Tibial nerve (tissue), 4 donors: ENCODE results near the gene DDX54. TPM values are rescaled to one million over a fixed set of nuclear protein-coding genes. Genes with fewer than 3 reads are reported as not detected.

Experiments
- DNase-seq, 2 donors: peaks; one replicate each; pipeline ENCODE4 v3.0.0-alpha.2; 2019; ENCODE audit warnings: low spot score in 2 of 2
- H3K27ac ChIP-seq, 4 donors: fragments of 200-600 bp; sonication (generic) in 3 of 4; one replicate each; pipeline ENCODE4 v1.5.1; 2017 to 2019; ENCODE audit warnings: mild to moderate bottlenecking in 1 of 4
- H3K27me3 ChIP-seq, 2 donors: fragments of 200-600 bp; sonication (generic) in 1 of 2; one replicate each; pipeline versions ENCODE4 v1.5.1 to v1.6.0; 2017 to 2019
- H3K36me3 ChIP-seq, 3 donors: fragments of 200-600 bp; sonication (generic); one replicate each; pipeline ENCODE4 v1.5.1; 2018 to 2019
- H3K4me1 ChIP-seq, 4 donors: fragments of 200-600 bp; sonication (generic) in 3 of 4; one replicate each; pipeline ENCODE4 v1.5.1; 2017 to 2019
- H3K4me3 ChIP-seq, 4 donors: fragments of 200-600 bp; sonication (generic) in 3 of 4; one replicate each; pipeline ENCODE4 v1.5.1; 2017 to 2019; ENCODE audit warnings: mild to moderate bottlenecking in 1 of 4, moderate library complexity in 1 of 4
- H3K9me3 ChIP-seq, 4 donors: fragments of 200-600 bp; sonication (generic) in 3 of 4; one replicate each; pipeline ENCODE4 v1.5.1; 2017 to 2019
- EP300 ChIP-seq, 2 donors: sonication (generic); formaldehyde crosslinking; IDR thresholded peaks; one replicate each; pipeline ENCODE4 v1.6.1; 2017; ENCODE audit warnings: antibody characterized with exemption in 2 of 2, mild to moderate bottlenecking in 1 of 2
- POLR2A ChIP-seq, 2 donors: fragments of 450-650 bp; IDR thresholded peaks; one replicate each; pipeline ENCODE4 v1.6.1; 2017; ENCODE audit warnings: antibody characterized with exemption in 2 of 2, mild to moderate bottlenecking in 2 of 2, moderate library complexity in 2 of 2
- WGBS, 2 donors: methylation state at CpG; one replicate each; pipeline ENCODE4 v1.1.5; 2018; 5-methylcytosine and 5-hydroxymethylcytosine counted together
- total RNA-seq, 4 donors: library from RNA; depleted of rRNA; stranded (reverse); fragments of >200 nt; gene quantifications; one replicate each; pipeline ENCODE4 v1.1.0, GENCODE V29; 2016
- TF ChIP-seq, protein P1 (sequence below), 5 experiments: fragments of 200-600 bp in 3 of 5; fragments of 450-650 bp in 2 of 5; sonication (generic) in 3 of 5; IDR thresholded peaks; one replicate each; pipeline ENCODE4 v1.5.1; 2016 to 2019; ENCODE audit warnings: antibody characterized with exemption in 5 of 5, mild to moderate bottlenecking in 3 of 5, moderate library complexity in 2 of 5

Gene DDX54
- total RNA-seq, 4 donors from 2014 or later, result 49.4 to 105 (median 83.0) TPM

- Histone ChIP-seq H3K36me3 (no peaks in the 10 kb centered on the region), H3K27ac (no peak overlapping the region), H3K4me3 (no peak overlapping the region), H3K27me3 (peaks cover 0 to under 1% of the 10 kb centered on the region in 2 donors), H3K9me3 (peaks cover 0 to 18% (median 0%) of the 10 kb centered on the region in 4 donors), H3K4me1 (peaks cover 0 to 17% (median 1%) of the 10 kb centered on the region in 4 donors)
- no peak for TF ChIP-seq POLR2A (IDR thresholded peaks at IDR 0.05)
- TF ChIP-seq, protein P1, sequence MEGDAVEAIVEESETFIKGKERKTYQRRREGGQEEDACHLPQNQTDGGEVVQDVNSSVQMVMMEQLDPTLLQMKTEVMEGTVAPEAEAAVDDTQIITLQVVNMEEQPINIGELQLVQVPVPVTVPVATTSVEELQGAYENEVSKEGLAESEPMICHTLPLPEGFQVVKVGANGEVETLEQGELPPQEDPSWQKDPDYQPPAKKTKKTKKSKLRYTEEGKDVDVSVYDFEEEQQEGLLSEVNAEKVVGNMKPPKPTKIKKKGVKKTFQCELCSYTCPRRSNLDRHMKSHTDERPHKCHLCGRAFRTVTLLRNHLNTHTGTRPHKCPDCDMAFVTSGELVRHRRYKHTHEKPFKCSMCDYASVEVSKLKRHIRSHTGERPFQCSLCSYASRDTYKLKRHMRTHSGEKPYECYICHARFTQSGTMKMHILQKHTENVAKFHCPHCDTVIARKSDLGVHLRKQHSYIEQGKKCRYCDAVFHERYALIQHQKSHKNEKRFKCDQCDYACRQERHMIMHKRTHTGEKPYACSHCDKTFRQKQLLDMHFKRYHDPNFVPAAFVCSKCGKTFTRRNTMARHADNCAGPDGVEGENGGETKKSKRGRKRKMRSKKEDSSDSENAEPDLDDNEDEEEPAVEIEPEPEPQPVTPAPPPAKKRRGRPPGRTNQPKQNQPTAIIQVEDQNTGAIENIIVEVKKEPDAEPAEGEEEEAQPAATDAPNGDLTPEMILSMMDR (IDR thresholded peaks at IDR 0.05), result no peak
- TF ChIP-seq EP300 (IDR thresholded peaks at IDR 0.05), result no peak
- no peak for DNase-seq
- 69 to 73% methylated on average over 12 of the region's 12 CpGs for WGBS, 2 donors
These were observed 39.3 kb downstream of the DDX54 start for GRCh38 chr12:113145720-113146551.

GRCh38 chr12:113144806-113145205 is 40.5 kb downstream of the DDX54 start:
- Histone ChIP-seq H3K4me1 (peaks cover 0 to 12% (median under 1%) of the 10 kb centered on the region in 4 donors), H3K4me3 (no peak overlapping the region), H3K9me3 (peaks cover 0 to 18% (median 0%) of the 10 kb centered on the region in 4 donors), H3K27me3 (no peaks in the 10 kb centered on the region), H3K36me3 (no peaks in the 10 kb centered on the region), H3K27ac (no peak overlapping the region)
- TF ChIP-seq EP300 (IDR thresholded peaks at IDR 0.05) (no peak), POLR2A (IDR thresholded peaks at IDR 0.05) (no peak)
- TF ChIP-seq, protein P1 (IDR thresholded peaks at IDR 0.05), result no peak
- WGBS, 2 donors, result 62 to 68% methylated on average over 5 of the region's 5 CpGs
- no peak for DNase-seq

DNA sequence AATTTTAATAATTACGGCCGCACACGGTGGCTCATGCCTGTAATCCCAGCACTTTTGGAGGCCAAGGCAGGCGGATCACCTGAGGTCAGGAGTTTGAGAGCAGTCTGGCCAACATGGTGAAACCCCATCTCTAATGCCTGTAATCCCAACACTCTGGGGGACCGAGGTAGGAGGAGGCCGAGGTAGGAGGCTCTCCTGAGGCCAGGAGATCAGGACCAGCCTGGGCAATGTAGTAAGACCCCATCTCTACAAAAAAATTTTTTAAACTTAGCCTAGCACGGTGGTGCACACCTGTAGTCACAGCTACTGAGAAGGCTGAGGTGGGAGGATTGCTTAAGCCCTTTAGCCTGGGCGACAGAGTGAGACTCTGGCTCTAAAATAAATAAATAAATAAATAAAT is 41.3 kb downstream of the DDX54 start:
- no peak overlapping the region for H3K4me3 ChIP-seq
- TF ChIP-seq, protein P1 (IDR thresholded peaks at IDR 0.05), result no peak
- TF ChIP-seq EP300 (IDR thresholded peaks at IDR 0.05) (no peak), POLR2A (IDR thresholded peaks at IDR 0.05) (no peak)
- H3K36me3 ChIP-seq, result no peaks in the 10 kb centered on the region
- H3K9me3 ChIP-seq, result peaks cover 0 to 18% (median 0%) of the 10 kb centered on the region in 4 donors
- WGBS, 2 donors, result 91 to 92% methylated on average over 8 of the region's 8 CpGs
- no peak for DNase-seq
- H3K4me1 ChIP-seq, result peaks cover 0 to 5% (median 0%) of the 10 kb centered on the region in 4 donors
- H3K27ac ChIP-seq, result no peak overlapping the region
- no peaks in the 10 kb centered on the region for H3K27me3 ChIP-seq

- Histone ChIP-seq H3K9me3 (peaks cover 0 to 15% (median 0%) of the 10 kb centered on the region in 4 donors), H3K27ac (peak overlapping the region; percentile 7 to 79 (median 48)), H3K4me3 (no peak overlapping the region), H3K36me3 (no peaks in the 10 kb centered on the region), H3K4me1 (peaks cover 0 to 5% (median 0%) of the 10 kb centered on the region in 4 donors), H3K27me3 (no peaks in the 10 kb centered on the region)
- WGBS, 2 donors, result 56 to 66% methylated on average over 5 of the region's 5 CpGs
- no peak for DNase-seq
- TF ChIP-seq EP300 (IDR thresholded peaks at IDR 0.05), result no peak
- TF ChIP-seq POLR2A (IDR thresholded peaks at IDR 0.05), result no peak
- TF ChIP-seq, protein P1 (IDR thresholded peaks at IDR 0.05), result no peak
These were observed 42.4 kb downstream of the DDX54 start for GRCh38 chr12:113142886-113143332.
